HG03097 (cell line): Measurements from ENCODE around the gene CAVIN2.

Experiments used
- ATAC-seq: cut with Tn5 transposase; IDR thresholded peaks from one replicate; pipeline ENCODE4 v1.9.1; 2021; ENCODE audit not compliant: unreplicated experiment, low FRiP score

CAVIN2 gene

GRCh38 chr2:191866675-191867506 is 20.0 kb upstream of the CAVIN2 start:
- ATAC-seq, result no peak

DNA sequence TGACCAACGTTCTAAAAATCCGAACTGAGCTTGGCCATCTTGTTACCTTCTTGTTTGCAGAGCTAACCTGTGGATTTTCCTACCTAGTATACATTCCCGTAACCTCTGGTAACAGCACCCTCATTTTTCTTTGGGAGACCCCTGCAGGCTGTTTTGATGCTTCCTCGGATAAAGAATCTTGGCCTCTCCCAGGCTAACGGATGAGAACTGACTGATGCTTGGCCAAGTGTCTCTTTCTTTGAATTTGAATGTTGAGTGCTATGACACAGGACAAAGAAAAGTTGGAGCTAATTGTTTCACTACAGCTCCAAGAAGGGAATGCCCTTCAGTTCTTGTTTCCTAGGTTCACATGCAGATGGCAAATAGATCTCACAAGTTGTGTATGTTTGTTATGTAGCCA is 19.3 kb upstream of the CAVIN2 start:
- no peak for ATAC-seq

DNA sequence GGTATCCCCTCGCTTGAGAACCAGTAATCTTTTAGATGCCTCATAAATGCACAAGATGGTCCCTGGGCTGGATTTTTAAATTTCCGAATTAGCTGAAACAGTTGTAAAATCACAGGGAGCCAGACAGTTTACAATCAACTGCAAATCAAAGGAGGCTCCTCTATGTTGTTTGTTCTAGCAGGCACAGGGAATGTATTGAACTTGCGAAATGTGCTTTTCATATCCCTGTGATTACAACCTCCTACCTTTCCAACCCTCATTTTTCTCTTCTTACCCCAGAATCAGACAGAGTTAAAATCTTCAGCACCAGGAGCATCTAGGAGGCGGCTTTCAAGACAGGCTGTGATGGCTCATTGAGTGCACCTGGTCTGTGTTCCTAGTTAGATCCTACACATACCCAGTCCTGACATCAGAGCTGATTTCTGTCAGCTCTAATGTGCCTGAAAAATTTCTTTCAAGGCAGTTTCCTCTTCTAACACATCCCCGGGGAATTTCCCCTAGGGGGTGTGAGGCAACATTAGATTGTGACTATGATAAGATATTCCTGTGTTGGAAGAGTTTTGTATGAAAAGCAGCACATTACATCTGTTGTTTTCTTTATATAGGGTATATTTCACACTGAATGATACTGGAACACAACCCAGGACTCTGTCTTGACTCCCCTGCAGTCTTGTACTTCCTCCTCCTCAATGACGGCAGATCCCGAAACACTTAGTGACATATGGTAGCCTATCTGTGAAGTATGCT is 17.9 kb upstream of the CAVIN2 start:
- no peak for ATAC-seq

GRCh38 chr2:191863988-191864387 is 17.1 kb upstream of the CAVIN2 start:
- ATAC-seq, result no peak

GRCh38 chr2:191862156-191862775 is 15.4 kb upstream of the CAVIN2 start:
- ATAC-seq, result no peak

GRCh38 chr2:191860760-191861466 is 14.0 kb upstream of the CAVIN2 start:
- no peak for ATAC-seq

DNA sequence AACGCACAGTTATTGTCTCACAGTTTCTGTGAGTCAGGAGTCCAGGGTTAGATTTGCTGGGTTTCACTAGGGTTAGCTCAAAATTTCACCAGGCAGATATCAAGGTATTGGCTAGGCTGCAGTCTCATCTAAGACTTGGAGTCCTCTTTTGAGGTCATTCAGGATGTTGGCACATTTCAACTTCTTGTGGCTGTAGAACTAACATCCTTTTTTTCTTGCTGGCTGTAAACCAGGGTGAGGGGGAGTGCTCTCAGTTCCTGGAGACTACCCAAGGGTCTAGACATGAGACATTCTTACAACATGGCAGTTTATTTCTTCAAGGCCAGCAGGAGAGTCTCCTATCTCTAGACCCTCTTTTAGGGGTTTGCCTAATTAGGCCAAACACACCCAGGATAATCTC is 12.8 kb upstream of the CAVIN2 start:
- no peak for ATAC-seq

- no peak for ATAC-seq
Observed at GRCh38 chr2:191857886-191858285, 11.0 kb upstream of the CAVIN2 start.

- ATAC-seq, result no peak
Observed at GRCh38 chr2:191857259-191857805, 10.4 kb upstream of the CAVIN2 start.

DNA sequence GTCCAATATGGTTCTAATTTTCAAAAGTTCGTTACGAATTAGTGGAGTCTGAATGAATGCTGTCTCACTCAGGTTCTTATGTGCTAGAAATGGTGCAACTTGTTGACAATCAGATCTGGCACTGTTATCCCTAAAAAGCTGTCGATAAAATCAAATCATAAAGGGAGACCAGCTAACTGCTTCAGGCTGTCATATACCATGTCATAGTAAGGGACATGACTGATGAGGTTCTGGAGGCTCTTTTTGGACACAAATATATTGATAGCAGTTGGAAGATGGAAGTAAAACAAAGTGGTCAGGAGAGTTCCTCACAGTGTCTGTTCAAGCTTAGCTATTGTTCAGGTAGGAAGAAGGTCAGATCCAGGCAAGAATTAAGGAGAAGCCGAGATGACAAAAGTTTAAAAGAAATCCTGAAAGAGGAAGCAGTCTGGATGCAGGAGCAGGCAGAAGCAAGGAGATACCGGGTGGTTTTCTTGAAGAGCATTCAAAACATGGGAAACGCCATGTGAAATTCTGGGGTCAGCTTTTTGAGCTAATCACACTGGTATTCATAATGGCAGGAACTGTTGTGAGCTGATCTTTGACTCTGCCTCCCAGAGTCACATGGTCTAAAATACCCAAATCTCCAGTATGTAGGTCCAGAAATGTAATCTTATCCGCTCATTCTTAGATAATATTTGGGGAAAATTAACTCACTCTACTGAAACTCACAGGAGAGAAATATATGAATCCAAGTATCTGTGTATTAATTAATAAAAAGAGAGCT is 9.4 kb upstream of the CAVIN2 start:
- no peak for ATAC-seq

- no peak for ATAC-seq
Observed at GRCh38 chr2:191855382-191855781, 8.5 kb upstream of the CAVIN2 start.

GRCh38 chr2:191854382-191855372 is 7.8 kb upstream of the CAVIN2 start:
- no peak for ATAC-seq

- no peak for ATAC-seq
Observed at GRCh38 chr2:191853843-191854242, 7.0 kb upstream of the CAVIN2 start.

GRCh38 chr2:191851158-191851557 is 4.3 kb upstream of the CAVIN2 start:
- no peak for ATAC-seq

DNA sequence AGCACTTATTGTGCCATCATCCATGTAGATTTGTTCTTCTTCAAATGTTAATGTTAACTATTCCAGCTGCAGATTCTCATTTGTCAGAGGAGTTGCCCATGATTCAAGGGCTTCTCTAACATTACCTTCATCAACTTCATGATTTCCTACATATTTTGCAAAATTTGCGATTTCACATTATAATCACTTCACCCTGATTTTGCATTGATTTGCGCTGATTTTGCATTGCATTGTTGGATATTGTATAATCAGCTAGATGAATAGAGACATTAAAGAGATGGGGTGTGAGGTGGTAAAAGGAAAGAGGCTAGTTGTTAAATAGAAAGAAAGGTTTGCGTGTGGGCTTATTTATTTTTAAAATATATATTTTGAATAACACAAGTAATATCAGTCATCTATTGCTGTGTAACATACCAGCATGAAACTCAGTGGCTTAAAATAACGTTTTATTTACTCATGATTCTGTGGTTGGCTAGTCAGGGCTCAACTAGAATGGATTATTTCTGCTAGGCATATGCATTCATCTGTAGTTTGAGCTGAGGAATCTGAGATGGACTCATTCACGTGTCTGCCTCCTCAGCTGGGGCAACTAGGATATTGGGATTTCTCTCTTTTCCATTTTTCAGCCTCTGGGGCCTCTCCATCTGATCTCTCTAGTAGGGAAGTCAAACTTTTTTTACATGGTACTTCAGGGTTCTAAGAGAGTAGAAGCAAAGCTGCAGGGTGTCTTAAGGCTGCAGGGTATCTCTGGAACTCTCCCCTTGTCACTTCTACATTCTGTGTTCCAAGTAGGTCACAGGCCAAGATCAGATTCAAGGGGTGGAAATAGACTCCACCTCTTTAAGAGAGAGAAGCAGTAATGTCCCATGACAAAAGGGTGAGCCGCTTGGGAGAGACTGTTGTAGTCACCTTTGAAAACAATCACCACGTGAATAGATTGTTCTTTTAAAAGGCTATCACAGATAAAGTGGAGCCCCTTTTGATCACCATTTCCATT is 2.2 kb upstream of the CAVIN2 start:
- ATAC-seq, result no peak

GRCh38 chr2:191847764-191848163 is 876 bp upstream of the CAVIN2 start:
- no peak for ATAC-seq

- no peak for ATAC-seq
Observed at GRCh38 chr2:191845876-191846514, 893 bp downstream of the CAVIN2 start.
